ENCODE measurements around the gene CIAO1. TPM values are rescaled to one million over a fixed set of nuclear protein-coding genes. Genes with fewer than 3 reads are reported as not detected.

Gene CIAO1
- total and polyA plus RNA-seq, 2 of the 13 experiments (the other 11 are each of a cell fraction or from before 2014, with no cell fraction given), result 99.3 to 120 TPM

DNA sequence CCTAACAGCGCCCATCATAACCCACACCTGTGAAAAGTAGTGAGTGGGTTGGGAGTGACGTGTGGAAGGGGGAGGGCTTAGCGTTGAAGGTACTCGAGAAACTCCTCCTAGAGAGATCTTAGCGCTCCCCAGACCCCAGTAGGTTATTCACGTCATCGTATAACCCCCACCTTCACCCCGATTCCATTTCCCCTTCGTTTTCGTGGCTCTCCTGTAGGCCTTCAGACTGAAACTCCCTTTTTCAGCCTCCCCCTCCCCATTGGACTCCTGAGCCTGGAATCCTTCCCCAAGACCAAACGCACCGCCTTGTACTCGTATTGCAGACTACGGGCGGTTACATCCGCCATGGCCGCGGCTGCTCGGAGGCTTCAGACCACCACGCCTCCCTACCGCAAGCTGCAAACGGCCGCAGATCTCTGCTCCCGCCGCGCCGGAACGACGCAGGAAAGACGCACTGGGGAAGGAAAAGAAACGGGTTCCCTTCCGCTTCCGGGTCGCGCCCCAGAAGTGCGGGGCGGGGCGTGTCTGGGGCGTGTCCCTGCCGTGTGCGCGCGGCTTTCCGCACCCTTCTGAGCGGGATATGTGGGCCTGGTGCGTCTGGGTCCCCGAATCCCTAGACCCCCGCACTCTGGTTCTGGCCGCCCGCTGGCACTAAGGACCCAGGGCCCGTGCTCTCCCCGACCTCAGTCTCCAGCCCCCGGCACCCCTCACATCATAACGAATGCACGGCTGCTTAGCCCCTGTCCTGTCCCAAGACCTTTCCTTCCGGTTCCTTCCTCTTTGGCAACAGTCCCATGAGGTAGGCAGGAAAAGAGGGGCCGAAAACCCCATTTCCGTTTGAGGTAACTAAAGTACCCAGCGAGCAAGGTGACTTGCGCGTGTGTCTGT lies 39.3 kb downstream of the CIAO1 start, which contains the start of gene SNRNP200 (continued):
- TF ChIP-seq, protein P1, sequence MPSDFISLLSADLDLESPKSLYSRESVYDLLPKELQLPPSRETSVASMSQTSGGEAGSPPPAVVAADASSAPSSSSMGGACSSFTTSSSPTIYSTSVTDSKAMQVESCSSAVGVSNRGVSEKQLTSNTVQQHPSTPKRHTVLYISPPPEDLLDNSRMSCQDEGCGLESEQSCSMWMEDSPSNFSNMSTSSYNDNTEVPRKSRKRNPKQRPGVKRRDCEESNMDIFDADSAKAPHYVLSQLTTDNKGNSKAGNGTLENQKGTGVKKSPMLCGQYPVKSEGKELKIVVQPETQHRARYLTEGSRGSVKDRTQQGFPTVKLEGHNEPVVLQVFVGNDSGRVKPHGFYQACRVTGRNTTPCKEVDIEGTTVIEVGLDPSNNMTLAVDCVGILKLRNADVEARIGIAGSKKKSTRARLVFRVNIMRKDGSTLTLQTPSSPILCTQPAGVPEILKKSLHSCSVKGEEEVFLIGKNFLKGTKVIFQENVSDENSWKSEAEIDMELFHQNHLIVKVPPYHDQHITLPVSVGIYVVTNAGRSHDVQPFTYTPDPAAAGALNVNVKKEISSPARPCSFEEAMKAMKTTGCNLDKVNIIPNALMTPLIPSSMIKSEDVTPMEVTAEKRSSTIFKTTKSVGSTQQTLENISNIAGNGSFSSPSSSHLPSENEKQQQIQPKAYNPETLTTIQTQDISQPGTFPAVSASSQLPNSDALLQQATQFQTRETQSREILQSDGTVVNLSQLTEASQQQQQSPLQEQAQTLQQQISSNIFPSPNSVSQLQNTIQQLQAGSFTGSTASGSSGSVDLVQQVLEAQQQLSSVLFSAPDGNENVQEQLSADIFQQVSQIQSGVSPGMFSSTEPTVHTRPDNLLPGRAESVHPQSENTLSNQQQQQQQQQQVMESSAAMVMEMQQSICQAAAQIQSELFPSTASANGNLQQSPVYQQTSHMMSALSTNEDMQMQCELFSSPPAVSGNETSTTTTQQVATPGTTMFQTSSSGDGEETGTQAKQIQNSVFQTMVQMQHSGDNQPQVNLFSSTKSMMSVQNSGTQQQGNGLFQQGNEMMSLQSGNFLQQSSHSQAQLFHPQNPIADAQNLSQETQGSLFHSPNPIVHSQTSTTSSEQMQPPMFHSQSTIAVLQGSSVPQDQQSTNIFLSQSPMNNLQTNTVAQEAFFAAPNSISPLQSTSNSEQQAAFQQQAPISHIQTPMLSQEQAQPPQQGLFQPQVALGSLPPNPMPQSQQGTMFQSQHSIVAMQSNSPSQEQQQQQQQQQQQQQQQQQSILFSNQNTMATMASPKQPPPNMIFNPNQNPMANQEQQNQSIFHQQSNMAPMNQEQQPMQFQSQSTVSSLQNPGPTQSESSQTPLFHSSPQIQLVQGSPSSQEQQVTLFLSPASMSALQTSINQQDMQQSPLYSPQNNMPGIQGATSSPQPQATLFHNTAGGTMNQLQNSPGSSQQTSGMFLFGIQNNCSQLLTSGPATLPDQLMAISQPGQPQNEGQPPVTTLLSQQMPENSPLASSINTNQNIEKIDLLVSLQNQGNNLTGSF (CRISPR knock-in tag; IDR thresholded peaks at IDR 0.05), result no peak; the same call in none of the 2 replicates
- no peak; the same call in none of the 2 replicates for TF ChIP-seq ZNF747 (CRISPR knock-in tag; IDR thresholded peaks at IDR 0.05; ENCODE audit: borderline replicate concordance)
- no peak for TF ChIP-seq HMGA1 (CRISPR knock-in tag; conservative IDR thresholded peaks at IDR 0.05)
- TF ChIP-seq RFXAP (CRISPR knock-in tag; IDR thresholded peaks at IDR 0.05; ENCODE audit: borderline replicate concordance), result peak; percentile 96
- TF ChIP-seq CENPX (CRISPR knock-in tag; IDR thresholded peaks at IDR 0.05), result no peak
- TF ChIP-seq, protein P2, sequence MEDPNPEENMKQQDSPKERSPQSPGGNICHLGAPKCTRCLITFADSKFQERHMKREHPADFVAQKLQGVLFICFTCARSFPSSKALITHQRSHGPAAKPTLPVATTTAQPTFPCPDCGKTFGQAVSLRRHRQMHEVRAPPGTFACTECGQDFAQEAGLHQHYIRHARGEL (CRISPR knock-in tag; IDR thresholded peaks at IDR 0.05), result peak; percentile 87
- TF ChIP-seq ZNF816 (CRISPR knock-in tag; IDR thresholded peaks at IDR 0.05; ENCODE audit: borderline replicate concordance), result no peak; the same call in 1 of the 2 replicates
- peak; percentile 97 for TF ChIP-seq NKX3-1 (CRISPR knock-in tag; IDR thresholded peaks at IDR 0.05)
- TF ChIP-seq, protein P3, sequence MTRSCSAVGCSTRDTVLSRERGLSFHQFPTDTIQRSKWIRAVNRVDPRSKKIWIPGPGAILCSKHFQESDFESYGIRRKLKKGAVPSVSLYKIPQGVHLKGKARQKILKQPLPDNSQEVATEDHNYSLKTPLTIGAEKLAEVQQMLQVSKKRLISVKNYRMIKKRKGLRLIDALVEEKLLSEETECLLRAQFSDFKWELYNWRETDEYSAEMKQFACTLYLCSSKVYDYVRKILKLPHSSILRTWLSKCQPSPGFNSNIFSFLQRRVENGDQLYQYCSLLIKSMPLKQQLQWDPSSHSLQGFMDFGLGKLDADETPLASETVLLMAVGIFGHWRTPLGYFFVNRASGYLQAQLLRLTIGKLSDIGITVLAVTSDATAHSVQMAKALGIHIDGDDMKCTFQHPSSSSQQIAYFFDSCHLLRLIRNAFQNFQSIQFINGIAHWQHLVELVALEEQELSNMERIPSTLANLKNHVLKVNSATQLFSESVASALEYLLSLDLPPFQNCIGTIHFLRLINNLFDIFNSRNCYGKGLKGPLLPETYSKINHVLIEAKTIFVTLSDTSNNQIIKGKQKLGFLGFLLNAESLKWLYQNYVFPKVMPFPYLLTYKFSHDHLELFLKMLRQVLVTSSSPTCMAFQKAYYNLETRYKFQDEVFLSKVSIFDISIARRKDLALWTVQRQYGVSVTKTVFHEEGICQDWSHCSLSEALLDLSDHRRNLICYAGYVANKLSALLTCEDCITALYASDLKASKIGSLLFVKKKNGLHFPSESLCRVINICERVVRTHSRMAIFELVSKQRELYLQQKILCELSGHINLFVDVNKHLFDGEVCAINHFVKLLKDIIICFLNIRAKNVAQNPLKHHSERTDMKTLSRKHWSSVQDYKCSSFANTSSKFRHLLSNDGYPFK (CRISPR knock-in tag; IDR thresholded peaks at IDR 0.05; ENCODE audit: borderline replicate concordance), result peak; percentile 95
- peak; percentile 97 for TF ChIP-seq KMT2A (CRISPR knock-in tag; IDR thresholded peaks at IDR 0.05)
- TF ChIP-seq, protein P4, sequence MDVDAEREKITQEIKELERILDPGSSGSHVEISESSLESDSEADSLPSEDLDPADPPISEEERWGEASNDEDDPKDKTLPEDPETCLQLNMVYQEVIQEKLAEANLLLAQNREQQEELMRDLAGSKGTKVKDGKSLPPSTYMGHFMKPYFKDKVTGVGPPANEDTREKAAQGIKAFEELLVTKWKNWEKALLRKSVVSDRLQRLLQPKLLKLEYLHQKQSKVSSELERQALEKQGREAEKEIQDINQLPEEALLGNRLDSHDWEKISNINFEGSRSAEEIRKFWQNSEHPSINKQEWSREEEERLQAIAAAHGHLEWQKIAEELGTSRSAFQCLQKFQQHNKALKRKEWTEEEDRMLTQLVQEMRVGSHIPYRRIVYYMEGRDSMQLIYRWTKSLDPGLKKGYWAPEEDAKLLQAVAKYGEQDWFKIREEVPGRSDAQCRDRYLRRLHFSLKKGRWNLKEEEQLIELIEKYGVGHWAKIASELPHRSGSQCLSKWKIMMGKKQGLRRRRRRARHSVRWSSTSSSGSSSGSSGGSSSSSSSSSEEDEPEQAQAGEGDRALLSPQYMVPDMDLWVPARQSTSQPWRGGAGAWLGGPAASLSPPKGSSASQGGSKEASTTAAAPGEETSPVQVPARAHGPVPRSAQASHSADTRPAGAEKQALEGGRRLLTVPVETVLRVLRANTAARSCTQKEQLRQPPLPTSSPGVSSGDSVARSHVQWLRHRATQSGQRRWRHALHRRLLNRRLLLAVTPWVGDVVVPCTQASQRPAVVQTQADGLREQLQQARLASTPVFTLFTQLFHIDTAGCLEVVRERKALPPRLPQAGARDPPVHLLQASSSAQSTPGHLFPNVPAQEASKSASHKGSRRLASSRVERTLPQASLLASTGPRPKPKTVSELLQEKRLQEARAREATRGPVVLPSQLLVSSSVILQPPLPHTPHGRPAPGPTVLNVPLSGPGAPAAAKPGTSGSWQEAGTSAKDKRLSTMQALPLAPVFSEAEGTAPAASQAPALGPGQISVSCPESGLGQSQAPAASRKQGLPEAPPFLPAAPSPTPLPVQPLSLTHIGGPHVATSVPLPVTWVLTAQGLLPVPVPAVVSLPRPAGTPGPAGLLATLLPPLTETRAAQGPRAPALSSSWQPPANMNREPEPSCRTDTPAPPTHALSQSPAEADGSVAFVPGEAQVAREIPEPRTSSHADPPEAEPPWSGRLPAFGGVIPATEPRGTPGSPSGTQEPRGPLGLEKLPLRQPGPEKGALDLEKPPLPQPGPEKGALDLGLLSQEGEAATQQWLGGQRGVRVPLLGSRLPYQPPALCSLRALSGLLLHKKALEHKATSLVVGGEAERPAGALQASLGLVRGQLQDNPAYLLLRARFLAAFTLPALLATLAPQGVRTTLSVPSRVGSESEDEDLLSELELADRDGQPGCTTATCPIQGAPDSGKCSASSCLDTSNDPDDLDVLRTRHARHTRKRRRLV (CRISPR knock-in tag; IDR thresholded peaks at IDR 0.05), result peak; percentile 85
- no peak for TF ChIP-seq CHD4 (IDR thresholded peaks at IDR 0.05; ENCODE audit: borderline replicate concordance, low read length)
- TF ChIP-seq BHLHE40 (IDR thresholded peaks at IDR 0.05; ENCODE audit: low read length), result no peak
- no peak; the same call in 1 of the 2 replicates for TF ChIP-seq ZSCAN9 (CRISPR knock-in tag; IDR thresholded peaks at IDR 0.05; ENCODE audit: borderline replicate concordance)

All from HepG2 (cell line).